AG20443 (cell line): ENCODE data around the gene ZNF444.
"Not testable (repeated sequence)": the region's sequence is repeated elsewhere in the genome, so short reads cannot be mapped to it uniquely, and the experiment has no call there.

Experiments
- DNase-seq: peaks from one replicate; pipeline ENCODE4 v3.0.0; 2012; ENCODE audit warnings: low spot score, mixed read lengths

Gene ZNF444

DNA sequence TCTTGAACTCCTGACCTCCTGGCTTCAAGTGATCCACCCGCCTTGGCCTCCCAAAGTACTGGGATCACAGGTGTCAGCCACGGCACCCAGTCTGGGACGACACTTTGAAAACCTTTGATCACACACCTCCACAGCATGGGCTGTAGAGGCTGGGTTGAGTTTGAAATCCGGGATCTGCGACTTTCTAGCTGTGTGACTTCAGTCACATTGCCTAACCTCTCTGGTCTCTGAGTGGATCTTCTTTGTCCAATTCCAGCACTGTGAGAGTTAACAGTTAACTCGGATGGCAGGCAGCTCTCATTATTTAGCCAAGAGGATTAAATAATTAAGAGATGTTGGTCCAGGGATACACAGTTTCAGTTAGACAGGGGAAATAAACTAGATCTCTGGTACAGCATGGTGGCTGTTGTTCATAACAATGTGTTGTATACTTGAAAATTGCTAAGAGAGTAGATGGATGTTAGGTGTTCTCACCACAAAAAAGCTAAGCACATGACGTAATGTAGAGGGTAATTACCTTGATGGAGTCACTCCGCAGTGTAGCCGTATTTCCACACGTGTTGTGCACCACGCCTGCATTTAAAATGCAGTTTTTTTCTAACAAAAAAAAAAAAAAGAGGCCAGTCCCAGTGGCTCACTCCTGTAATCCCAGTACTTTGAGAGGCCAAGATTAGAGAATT, 36.6 kb downstream of the ZNF444 start:
- no peak for DNase-seq

DNA sequence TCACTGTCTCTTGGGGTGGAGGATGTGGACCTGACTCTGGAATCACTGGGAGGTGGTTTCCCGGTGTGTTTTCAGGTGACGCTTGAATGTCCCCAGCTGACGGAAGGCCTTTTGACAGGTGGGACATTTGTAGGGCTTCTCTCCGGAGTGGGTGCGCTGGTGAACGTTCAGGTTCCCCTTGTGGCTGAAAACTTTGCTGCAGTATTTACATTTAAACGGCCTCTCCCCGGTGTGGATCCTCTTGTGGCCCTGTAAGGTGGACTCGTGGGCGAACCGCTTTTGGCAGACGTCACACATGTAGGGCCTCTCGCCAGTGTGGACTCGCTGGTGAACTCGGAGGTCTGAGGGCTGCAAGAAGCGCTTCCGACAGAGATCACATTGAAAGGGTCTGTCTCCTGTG, 48.7 kb downstream of the ZNF444 start:
- DNase-seq = no peak

DNA sequence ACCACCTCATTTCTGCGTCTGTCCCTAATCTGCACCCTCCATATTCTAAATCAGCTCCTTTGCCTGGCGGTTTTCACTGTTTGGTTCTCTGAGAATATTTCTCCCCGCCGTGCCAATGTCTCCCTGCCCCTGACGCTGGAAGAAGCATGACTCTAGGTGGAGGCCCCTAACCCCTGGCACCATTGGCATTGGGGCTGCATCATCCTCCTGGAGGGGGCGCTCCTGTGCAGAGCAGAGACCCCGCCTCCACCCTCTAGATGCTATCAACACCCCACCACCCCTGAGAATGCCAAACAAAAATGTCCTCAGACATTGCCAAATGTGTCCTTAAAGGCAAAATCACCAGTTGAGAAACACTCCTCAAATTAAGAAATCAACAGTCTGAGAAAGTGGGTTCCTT, 50.0 kb downstream of the ZNF444 start:
- no peak for DNase-seq

DNA sequence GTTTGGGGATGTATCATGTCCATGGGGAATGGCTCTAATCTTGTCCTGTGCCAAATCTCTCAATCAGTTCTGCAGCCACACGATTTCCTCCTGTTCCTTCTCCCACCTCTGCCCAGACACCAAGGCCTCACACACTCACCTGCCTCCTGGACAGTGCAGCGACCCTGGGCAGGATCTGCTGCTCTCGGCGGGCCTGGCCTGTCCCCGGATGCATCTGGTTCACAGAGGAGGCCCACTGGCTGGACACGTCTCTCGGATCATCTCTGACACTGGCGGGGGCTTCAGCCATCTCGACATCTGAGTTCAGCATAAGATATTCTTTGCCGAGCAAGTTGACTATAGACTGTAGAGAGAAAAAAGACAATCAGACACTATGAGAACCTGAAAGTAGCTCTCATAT, 50.6 kb downstream of the ZNF444 start:
- no peak for DNase-seq

DNA sequence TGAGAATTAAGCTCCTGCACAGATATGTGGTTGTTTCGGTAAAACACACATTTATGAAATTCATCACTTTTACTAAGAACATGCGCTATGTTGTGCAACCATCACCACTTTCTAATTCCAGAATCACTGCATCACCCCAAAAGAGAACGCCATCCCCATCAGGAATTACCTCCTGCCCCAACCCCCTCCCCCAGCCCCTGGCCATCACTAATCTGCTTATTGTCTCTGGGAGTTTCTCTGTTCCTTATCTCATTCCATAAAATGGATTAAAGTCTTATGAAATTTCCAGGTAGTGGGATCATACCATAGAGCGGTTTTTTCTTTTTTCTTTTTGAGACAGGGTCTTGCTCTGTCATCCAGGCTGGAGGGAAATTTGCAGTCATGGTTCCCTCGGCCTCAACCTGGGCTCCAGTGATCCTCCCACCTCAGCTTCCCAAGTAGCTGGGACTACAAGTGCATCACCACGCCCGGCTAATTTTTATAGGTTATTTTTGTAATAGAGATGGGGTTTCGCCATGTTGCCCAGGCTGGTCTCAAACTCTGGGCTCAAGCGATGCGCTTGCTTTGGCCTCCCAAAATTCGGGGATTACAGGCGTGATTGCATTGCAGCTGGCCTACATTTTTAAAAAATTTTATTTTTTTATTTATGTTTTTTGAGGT, 53.0 kb downstream of the ZNF444 start:
- no peak for DNase-seq

DNA sequence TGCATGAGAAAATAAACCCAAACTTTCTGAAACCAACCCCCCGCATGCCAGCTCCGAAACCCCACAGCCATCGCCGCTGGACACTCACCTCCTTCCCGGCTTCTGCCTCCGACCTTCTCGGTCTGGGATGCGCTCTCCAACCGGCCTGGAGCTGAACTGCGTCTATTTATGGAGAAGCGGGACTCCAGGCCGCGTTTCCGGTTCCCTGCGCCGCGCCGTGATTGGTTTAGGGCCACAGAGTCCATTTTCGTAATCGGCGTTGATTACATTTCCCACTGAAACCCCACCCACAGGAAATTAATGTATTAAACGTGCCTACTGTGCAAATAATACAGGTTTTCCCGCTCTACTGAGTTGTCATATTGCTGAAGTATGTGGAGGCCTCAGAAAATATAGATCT, 56.6 kb downstream of the ZNF444 start, which contains the start of gene ZSCAN5B:
TSS of gene ZSCAN5B (minus strand) at position 138 of the 400 bp plus-strand sequence. CDS start 4,731 bp downstream, outside the sequence.
- DNase-seq = not testable (repeated sequence)

DNA sequence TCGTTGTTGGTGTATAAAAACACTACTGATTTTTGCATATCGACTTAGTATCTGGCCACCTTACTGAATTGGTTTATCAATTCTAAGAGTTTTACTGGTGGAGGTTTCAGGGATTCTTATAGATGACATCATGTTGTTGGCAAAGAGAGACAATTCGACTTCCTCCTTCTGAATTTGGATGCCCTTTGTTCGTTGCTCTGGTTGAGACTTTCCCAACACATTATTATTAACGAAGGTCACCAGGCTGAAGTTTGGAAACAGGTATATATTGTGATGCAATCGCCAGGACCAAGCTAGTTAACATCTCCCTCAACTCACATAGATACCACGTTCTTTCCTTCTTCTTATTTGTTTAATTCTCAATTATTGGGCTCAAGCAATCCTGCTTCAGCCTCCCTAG, 58.6 kb downstream of the ZNF444 start:
- no peak for DNase-seq

DNA sequence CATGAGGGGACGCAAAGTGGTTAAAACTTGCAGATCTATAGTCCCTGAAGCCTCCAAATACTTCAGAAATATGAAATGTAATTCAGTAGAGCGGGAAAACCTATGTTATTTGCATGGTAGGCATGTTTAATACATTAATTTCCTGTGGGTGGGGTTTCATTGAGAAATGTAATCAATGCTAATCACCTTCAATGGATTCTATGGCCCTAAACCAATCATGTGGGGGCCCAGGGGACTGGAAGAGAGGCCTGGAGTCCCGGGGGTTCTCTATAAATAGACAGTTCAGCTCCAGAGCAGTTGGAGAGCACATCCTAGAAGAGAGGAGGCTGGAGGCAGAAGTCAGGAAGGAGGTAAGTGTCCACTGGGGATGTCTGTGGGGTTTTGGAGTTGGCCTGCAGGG, 60.9 kb downstream of the ZNF444 start, which contains the start of gene ZSCAN5C:
TSS of gene ZSCAN5C (plus strand) at position 301 of the 400 bp plus-strand sequence. CDS start 3,641 bp downstream, outside the sequence.
- DNase-seq = no peak

DNA sequence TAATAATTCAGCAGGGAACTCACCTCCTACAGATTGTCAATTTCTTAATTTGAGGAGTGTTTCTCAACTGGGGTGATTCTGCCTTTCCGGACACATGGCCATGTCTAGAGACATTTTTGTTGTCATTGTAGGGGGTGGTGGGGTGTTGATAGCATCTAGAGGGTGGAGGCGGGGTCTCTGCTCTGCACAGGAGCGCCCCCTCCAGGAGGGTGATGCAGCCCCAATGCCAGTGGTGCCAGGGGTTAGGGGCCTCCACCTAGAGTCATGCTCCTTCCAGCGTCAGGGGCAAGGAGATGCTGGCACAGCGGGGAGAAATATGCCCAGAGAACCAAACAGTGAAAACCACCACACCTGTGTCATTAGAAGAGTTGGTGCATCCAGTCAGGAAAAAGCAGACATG, 66.5 kb downstream of the ZNF444 start:
- DNase-seq = not testable (repeated sequence)

DNA sequence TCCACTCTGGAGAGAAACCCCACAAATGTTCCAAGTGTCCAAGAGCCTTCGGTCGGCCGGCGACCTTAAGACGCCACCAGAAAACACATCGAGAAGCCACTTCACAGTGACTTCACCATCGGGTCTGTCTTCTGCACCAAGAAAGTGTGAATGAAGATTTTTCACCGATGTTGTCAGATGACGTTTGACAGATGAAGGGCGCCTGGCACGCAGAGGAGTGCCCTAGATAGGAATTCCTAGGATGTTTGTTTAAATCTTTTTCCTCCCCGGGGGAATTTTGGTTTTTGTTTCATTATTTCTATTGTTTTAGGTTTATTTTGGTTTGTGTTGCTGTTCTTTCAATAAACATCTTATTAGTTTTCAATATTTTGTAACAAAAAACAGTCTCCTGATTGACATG, 68.0 kb downstream of the ZNF444 start:
- DNase-seq = no peak

DNA sequence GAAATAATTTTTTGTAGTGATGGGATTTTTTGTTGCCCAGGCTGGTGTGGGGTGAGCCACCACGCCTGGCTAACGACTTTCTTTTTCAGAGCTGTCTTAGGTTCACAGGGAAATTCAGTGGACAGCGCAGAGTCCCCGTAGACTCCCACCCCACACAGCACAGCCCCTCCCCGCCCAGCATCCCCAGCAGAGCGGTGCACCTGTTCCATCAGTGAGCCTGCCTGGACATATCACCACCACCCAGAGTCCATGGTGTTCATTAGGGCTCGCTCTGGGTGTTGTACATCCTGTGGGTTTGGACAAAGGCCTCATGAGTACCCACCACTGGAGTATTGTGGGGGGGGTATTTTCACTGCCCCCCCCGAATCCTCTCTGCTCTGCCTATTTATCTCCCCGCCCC, 68.9 kb downstream of the ZNF444 start:
- not testable (repeated sequence) for DNase-seq
